VCaP (cell line): ENCODE results near the gene VPS13D.

Experiments
- H3K27ac ChIP-seq: fragments of 450-650 bp; 2 replicates; pipeline ENCODE4 v1.5.1; 2017
- TF ChIP-seq, protein P1 (sequence below): fragments of 450-650 bp; conservative IDR thresholded peaks from 2 replicates; pipeline ENCODE4 v1.5.1; 2017; ENCODE audit warnings: mild to moderate bottlenecking, moderate library complexity

VPS13D gene

DNA sequence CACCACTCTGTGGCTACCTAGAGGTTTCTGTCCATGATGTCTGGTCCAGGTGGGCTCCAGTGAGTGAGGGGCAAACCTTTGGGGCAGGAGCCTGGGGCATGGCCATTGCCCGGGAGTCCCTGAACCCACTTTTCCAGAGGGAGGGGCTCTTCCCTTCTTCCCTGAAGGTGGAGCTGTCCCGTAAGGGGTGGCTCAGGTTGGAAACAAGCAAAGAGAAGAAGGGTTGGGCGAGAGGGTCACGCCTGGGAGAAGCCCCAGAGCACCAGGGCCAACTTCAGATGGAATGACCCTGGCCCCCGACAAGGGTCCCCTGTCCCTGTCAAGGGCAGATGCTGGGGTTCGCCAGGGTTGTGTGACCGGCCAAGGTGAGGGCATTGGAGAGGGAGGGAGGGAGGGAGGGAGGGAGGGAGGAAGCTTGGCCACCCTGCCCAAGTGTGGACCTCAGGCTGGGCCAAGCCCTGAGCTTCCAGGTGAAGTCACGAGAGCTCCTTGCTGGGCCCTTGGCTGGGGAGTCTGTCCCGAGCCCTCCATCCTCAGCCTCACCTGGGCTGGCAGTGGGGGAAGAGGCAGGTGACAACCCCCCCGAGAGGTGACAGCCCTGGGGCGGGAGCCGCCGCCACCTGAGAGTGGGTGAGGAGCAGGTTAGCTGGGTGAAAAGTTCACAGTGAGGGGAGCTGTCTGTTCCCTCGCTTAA, 318.6 kb downstream of the VPS13D start:
- TF ChIP-seq, protein P1, sequence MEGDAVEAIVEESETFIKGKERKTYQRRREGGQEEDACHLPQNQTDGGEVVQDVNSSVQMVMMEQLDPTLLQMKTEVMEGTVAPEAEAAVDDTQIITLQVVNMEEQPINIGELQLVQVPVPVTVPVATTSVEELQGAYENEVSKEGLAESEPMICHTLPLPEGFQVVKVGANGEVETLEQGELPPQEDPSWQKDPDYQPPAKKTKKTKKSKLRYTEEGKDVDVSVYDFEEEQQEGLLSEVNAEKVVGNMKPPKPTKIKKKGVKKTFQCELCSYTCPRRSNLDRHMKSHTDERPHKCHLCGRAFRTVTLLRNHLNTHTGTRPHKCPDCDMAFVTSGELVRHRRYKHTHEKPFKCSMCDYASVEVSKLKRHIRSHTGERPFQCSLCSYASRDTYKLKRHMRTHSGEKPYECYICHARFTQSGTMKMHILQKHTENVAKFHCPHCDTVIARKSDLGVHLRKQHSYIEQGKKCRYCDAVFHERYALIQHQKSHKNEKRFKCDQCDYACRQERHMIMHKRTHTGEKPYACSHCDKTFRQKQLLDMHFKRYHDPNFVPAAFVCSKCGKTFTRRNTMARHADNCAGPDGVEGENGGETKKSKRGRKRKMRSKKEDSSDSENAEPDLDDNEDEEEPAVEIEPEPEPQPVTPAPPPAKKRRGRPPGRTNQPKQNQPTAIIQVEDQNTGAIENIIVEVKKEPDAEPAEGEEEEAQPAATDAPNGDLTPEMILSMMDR: no peak
- no peak overlapping the region for H3K27ac ChIP-seq

DNA sequence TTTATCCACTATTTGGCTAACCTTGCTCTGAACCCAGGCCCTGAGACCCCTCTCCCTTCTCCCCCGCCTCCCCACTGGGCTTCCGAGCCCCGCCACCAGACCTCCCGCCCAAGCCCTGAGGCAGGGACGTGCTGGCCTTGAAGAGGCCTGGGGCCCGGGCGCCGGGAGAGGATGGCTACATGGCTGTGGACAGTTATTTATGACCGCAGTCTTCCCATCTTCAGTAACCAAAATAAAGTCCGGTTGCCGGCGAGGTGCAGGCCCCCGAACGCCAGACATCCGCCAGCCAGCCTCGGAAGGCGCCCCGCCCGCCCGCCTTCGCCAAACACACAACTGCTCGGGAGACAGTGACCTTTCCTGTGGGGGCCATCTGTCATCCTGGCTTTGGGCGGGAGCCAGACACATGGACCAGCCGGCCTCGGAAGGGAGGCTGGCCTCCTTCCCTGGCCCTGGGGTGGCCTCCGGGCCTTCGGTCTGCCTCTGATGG, 319.2 kb downstream of the VPS13D start:
- no peak overlapping the region for H3K27ac ChIP-seq
- TF ChIP-seq, protein P1: no peak

DNA sequence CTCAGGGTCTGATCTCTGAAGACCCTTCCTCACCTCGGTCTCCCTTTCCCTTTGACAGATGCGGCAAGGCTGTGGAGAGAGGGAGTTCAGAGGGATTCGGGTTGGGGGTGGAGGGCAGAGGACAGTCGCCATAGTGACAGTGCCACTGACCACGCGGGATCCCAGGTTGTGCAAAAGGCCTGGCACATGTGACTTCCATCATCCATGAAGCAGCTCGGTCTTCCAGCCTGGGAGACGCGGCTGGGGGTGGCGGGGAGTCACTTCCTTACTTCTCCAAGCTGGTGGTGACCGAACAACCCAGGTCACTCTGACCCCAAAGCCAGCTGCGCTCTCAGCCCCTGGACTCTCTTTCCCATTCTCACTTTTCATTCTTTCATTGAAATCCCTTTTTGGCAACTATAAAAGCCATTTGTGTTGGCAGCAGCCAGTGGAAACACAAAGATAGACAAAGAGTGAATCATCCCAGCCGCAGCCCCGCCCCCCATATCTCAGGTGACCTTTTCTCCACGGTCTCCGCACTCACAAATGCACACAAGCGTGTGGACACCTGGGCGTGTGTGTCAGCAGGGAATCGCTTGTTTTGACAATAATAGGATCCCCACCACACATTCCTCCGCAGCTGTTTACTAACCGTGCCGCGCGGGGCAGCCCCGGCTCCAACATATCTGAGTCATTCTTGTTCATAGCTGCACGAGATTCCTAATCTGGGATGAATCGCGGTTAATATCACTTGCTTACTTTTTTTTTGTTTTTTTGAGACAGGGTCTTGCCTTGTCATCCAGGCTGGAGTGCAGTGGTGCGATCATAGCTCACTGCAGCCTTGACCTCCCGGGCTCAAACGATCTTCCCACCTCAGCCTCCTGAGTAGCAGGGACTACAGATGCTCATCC, 319.9 kb downstream of the VPS13D start:
- TF ChIP-seq, protein P1: no peak
- no peak overlapping the region for H3K27ac ChIP-seq

DNA sequence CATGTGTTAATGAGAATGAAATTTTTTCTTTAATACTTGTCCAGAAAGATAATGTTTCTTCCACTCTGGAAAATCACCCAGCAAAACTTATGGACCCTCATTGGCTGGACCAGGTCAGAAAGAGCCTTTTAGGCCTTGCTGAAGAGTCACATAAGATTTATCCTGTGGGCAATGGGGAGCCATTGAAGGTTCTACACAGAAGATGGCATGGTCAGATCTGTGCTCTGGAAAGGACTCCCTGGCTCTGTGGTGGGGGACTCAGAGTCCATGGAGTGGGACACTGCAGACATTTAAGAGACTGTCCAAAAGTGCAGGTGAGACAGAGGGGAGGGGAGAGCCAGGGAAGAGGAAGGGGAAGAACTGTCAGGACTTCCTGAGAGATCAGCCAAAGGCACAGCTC, 321.8 kb downstream of the VPS13D start:
- TF ChIP-seq, protein P1: no peak
- H3K27ac ChIP-seq: no peak overlapping the region

DNA sequence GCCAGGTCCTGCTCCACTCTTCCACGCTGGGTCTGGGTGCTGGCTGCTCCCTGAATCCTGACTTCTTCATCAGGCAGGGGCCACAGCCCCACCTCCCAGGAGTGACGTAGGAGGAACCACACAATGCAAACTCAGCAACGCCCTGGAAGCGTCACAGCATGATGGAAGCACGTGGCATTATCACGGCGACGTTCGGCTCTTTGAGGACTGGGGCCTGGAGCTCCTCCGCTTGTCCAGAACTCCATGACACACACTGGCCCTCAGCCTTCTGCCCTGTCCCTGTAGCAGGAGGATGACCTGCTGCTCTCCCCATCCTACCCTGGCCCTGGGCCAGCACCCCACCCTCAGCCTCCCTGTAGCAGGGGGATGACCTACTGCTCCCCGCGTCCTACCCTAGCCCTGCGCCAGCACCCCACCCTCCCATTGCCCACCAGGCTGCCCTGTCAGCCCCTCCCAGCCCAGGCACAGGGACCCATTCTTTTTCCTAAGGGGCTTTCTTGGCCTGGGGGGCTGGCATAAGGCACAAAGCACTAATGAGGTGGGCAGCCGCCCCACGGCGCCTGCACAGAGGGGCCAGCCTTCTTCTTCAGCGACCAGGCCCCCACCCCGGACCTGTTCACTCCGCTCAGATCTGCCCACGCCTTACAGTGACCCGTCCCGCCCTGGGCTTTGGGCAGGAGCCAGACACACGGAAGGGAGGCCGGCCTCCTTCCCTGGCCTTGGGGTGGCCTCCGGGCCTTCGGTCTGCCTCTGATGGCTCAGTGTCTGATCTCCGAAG, 322.5 kb downstream of the VPS13D start:
- no peak overlapping the region for H3K27ac ChIP-seq

DNA sequence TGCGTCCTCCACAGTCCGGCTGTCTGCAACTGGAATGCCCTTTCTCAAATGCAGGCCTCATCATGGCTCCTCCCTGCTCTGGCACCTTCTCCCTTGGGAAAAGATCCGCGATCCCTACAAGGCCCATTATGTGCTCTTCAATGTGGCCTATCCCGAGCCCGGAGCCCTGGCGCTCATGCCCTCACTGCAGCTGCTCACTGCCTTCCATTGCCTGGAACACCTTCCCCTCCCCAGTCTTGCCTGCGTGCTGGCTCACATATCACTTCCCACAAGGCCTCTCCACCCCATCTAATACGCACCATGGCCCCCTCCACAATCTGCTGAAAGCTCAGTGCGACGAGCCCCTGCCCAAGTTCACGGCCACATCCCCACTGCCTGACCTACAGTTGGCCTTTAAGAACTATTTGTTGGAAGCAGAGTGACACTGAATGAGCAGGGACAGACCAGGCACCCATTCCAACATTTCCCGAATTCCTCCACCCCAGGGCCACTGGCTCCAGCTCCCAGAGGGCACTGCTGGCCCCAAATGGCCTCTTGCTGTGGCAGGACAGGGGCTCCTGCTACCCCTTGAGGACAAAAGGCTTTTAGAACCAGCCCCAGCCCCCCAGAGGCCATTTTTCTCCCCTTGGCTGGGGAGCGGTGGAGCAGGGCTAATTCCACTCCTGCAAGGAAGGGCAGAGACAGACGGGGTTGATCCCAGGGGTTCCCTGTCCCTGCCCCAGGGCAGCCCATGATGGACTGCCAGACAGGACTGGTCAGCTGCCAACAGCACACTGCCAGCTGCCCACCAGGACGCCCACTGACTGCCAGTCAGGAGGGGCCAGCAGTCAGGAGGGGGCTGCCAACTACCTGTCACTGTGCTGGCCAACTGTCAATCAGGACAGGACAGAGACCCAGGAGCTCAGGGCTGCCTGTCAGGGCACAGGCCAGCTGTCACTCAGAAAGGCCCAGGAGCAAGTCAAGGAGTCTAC, 323.4 kb downstream of the VPS13D start:
- TF ChIP-seq, protein P1: no peak
- no peak overlapping the region for H3K27ac ChIP-seq

More for the DNA sequence above, 322.5 kb downstream of the VPS13D start:
- TF ChIP-seq, protein P1: no peak
